ENCODE measurements around the gene CAMSAP1.

- TF ChIP-seq CTCF (IDR thresholded peaks at IDR 0.05) = no peak
- no peak for TF ChIP-seq EZH2 (IDR thresholded peaks at IDR 0.05; ENCODE audit: borderline replicate concordance, insufficient read depth, low read depth, low read length, poor library complexity, severe bottlenecking)
Measured at GRCh38 chr9:135847833-135848232, 59.5 kb downstream of the CAMSAP1 start.
